Psoas muscle (tissue), 8 donors: Measurements from ENCODE around the gene SLC9A7. TPM values are rescaled to one million over a fixed set of nuclear protein-coding genes. Genes with fewer than 3 reads are reported as not detected.
A peak's percentile ranks its signal among the peaks of the same experiment; 100 is the strongest.

Experiments used
- ATAC-seq, 4 donors: fragments of 200-7000 bp; cut with Tn5 transposase; one replicate each; pipeline ENCODE4 v1.9.1; 2020; ENCODE audit warnings: moderate library complexity in 3 of 4, mild to moderate bottlenecking in 2 of 4
- DNase-seq, 2 donors: peaks; one replicate each; pipeline ENCODE4 v3.0.0-alpha.2; 2020
- H3K27ac ChIP-seq: fragments of 200-600 bp; one replicate; pipeline ENCODE4 v1.8.0; 2022
- H3K27me3 ChIP-seq, 3 donors: fragments of 200-600 bp in 1 of 3; one replicate each; pipeline versions ENCODE4 v1.6.1 to v1.8.0; 2013 to 2022; ENCODE audit warnings: low read length in 2 of 3, mild to moderate bottlenecking in 2 of 3, moderate library complexity in 1 of 3; ENCODE audit not compliant: insufficient read depth in 3 of 3
- H3K36me3 ChIP-seq, 2 donors: fragments of 200-600 bp in 1 of 2; one replicate each; pipeline versions ENCODE4 v1.6.1 to v1.8.0; 2013 to 2022; ENCODE audit warnings: low read depth in 1 of 2, mild to moderate bottlenecking in 1 of 2, moderate library complexity in 1 of 2; ENCODE audit not compliant: insufficient read depth in 1 of 2
- H3K4me1 ChIP-seq: fragments of 200-600 bp; one replicate; pipeline ENCODE4 v1.8.0; 2022
- H3K4me3 ChIP-seq: fragments of 200-600 bp; one replicate; pipeline ENCODE4 v1.8.0; 2022; ENCODE audit warnings: mild to moderate bottlenecking
- H3K9me3 ChIP-seq: fragments of 200-600 bp; one replicate; pipeline ENCODE4 v1.8.0; 2022
- WGBS, 3 donors: extraction: QIAGEN DNeasy Blood & Tissue Kit; methylation state at CpG; one replicate each; pipeline versions ENCODE4 v1.1.6 to v1.1.7; 2013; 5-methylcytosine and 5-hydroxymethylcytosine counted together
- intact Hi-C, 2 donors: fragments of 100-400 bp; cut with DNase I; formaldehyde crosslinking; loops; one replicate each; pipeline versions ENCODE4 v1.11.0 to v1.14.2; 2022
- polyA plus RNA-seq, 3 donors: library from polyadenylated mRNA; stranded (reverse); fragments of 200-250 nt; gene quantifications; one replicate each; pipeline ENCODE4 v1.2.3, GENCODE V29; 2013
- total RNA-seq, 4 donors: library from RNA; stranded (reverse); fragmentation: NEBNext Ultra II Directional in 2 of 4; extraction: Animal tissue kit (Norgen Biotek cat#: 25700) in 2 of 4; gene quantifications; one replicate each; pipeline versions ENCODE4 v1.2.1 to v1.2.4, GENCODE V29; 2021 to 2023
- TF ChIP-seq, protein P1 (sequence below): fragments of 200-600 bp; IDR thresholded peaks from one replicate; pipeline ENCODE4 v1.8.0; 2022; ENCODE audit warnings: antibody characterized with exemption
- donor health status: healthy with polysubstance abuse.
- donor health status: DM: no; HTN: no; CAD: no; lungs with moderate emphysema.
- donor health status: Bipolar disorder and iron deficiency.
- donor health status: healthy.
- donor health status: DM: yes; HTN: yes; CAD: no.
- donor health status: DM: no; HTN: no; CAD: no.
- donor health status: DM: no; HTN: no; CAD: no.
- donor health status: DM: yes; HTN: yes; CAD: no.

The SLC9A7 gene
- total and polyA plus RNA-seq, 7 donors = 1.5 to 14.0 (median 8.2) TPM

DNA sequence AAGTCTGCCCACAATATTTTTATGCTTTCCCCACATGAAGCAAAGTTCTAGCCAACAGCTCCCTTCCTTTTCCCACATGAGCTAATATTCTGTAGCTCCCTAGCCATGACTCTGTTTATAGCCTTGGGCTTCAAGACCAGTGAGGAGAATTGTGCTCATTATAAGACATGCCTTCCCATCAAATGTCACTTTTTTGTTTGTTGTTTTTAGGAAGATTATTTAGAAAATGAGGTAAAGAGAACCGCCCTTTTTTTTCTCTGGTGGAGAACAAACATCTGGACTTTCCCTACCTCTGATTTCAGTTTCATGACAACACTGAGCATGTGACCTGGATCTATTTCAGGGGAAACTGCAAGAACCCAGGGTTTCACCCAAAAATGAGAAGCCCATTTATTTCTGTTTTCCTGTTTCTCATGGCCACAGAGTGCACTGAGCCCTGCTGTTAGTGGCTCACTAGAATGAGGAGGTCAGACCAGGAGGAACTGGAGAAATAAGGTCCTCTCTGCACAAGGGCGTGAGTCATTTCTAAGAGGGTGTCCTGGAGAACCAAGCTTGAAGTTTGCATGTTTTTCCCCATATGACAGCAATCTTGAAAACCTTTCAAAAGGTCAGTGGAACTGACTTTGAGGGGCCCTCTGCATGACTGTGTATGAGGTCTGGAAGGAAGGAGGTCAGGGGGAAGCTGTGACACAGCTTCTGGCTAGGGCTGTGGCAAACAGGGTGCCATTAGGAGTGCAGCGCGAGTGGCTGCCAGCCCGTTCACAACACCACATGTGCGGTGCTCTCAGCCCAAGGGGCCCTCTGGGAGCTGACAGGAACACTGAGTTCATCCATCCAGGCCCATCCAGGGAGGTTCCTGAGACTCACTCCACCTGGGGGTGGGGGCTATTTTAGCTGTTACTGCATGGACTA is 130.2 kb downstream of the SLC9A7 start:
- Histone ChIP-seq H3K4me1 (no peaks in the 10 kb centered on the region), H3K4me3 (no peak overlapping the region), H3K27me3 (peaks cover 0 to 3% (median 0%) of the 10 kb centered on the region in 3 donors), H3K9me3 (no peaks in the 10 kb centered on the region), H3K27ac (peak overlapping the region; percentile 46), H3K36me3 (no peaks in the 10 kb centered on the region)
- peak; percentile 74 to 87 for DNase-seq
- 29 to 50% (median 33%) methylated on average over 6 of the region's 6 CpGs for WGBS, 3 donors
- ATAC-seq = peak; percentile 57 to 76 (median 72)
- TF ChIP-seq, protein P1, sequence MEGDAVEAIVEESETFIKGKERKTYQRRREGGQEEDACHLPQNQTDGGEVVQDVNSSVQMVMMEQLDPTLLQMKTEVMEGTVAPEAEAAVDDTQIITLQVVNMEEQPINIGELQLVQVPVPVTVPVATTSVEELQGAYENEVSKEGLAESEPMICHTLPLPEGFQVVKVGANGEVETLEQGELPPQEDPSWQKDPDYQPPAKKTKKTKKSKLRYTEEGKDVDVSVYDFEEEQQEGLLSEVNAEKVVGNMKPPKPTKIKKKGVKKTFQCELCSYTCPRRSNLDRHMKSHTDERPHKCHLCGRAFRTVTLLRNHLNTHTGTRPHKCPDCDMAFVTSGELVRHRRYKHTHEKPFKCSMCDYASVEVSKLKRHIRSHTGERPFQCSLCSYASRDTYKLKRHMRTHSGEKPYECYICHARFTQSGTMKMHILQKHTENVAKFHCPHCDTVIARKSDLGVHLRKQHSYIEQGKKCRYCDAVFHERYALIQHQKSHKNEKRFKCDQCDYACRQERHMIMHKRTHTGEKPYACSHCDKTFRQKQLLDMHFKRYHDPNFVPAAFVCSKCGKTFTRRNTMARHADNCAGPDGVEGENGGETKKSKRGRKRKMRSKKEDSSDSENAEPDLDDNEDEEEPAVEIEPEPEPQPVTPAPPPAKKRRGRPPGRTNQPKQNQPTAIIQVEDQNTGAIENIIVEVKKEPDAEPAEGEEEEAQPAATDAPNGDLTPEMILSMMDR = no peak
- intact Hi-C loops = no loop called here

GRCh38 chrX:46627711-46628419 is 131.1 kb downstream of the SLC9A7 start:
- H3K27me3 ChIP-seq = peaks cover 0 to 10% (median 0%) of the 10 kb centered on the region in 3 donors
- no peaks in the 10 kb centered on the region for H3K36me3 ChIP-seq
- ATAC-seq = peak in 1 of 4 donors; percentile 62
- peak in 1 of 2 donors; percentile 69 for DNase-seq
- TF ChIP-seq, protein P1 = no peak
- no peak overlapping the region for H3K4me3 ChIP-seq
- intact Hi-C loops = no loop called here
- no peak overlapping the region for H3K27ac ChIP-seq
- no peaks in the 10 kb centered on the region for H3K9me3 ChIP-seq
- H3K4me1 ChIP-seq = no peaks in the 10 kb centered on the region
- WGBS, 3 donors = 25 to 28% (median 28%) methylated on average over 10 of the region's 10 CpGs

DNA sequence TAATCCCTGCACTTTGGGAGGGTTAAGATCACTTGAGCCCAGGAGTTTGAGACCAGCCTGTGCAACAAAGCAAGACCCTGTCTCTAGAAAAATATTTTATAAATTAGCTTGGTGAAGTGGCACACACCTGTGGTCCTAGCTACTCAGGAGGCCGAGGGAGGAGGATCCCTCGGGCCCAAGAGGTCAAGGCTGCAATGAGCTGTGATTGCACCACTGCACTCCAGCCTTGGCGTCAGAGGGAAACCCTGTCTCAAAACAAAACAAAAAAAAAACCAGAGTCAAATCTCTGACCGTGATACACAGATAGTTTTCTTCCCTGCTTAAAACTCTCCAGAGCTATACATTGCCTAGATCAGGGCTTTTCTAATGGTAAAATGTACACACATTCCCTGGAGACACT is 131.9 kb downstream of the SLC9A7 start:
- intact Hi-C loops = no loop called here
- H3K27me3 ChIP-seq = peaks cover 0 to 10% (median 0%) of the 10 kb centered on the region in 3 donors
- H3K4me1 ChIP-seq = no peaks in the 10 kb centered on the region

DNA sequence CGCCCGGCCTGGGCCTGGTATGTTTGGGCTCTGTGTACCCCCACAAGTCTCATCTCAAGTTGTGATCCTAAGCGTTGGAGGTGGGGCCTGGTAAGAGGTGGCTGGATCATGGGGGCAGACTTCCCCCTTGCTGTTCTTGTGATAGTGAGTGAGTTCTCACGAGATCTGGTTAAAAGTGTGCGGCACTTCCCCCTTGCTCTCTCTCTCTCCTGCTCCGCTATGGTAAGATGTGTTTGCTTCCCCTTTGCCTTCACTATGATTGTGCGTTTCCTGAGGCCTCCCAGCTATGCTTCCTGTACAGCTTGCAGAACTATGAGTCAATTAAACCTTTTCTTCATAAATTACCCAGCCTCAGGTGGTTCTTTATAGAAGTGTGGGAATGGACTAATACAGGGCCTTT is 132.4 kb downstream of the SLC9A7 start:
- TF ChIP-seq, protein P1 = no peak
- DNase-seq (no peak), ATAC-seq (no peak)
- intact Hi-C loops = no loop called here
- Histone ChIP-seq H3K9me3 (no peaks in the 10 kb centered on the region), H3K4me1 (no peaks in the 10 kb centered on the region), H3K4me3 (no peak overlapping the region), H3K36me3 (no peaks in the 10 kb centered on the region), H3K27me3 (peaks cover 0 to 10% (median 0%) of the 10 kb centered on the region in 3 donors), H3K27ac (no peak overlapping the region)
- 82 to 84% (median 83%) methylated on average over 7 of the region's 7 CpGs for WGBS, 3 donors

More for the DNA sequence above, 131.9 kb downstream of the SLC9A7 start:
- Histone ChIP-seq H3K9me3 (no peaks in the 10 kb centered on the region), H3K4me3 (no peak overlapping the region), H3K27ac (no peak overlapping the region), H3K36me3 (no peaks in the 10 kb centered on the region)
- DNase-seq (no peak), ATAC-seq (no peak)
- TF ChIP-seq, protein P1 = no peak
- WGBS, 3 donors = 57 to 73% (median 70%) methylated on average over 4 of the region's 4 CpGs
